GM21390 (cell line): Measurements from ENCODE around the gene ZNF638.

ENCODE experiments used
- ATAC-seq: cut with Tn5 transposase; IDR thresholded peaks from one replicate; pipeline ENCODE4 v1.9.1; 2021; ENCODE audit not compliant: unreplicated experiment

Gene ZNF638

GRCh38 chr2:71467180-71467815 is 135.7 kb downstream of the ZNF638 start:
- ATAC-seq, result no peak

GRCh38 chr2:71468279-71469015 is 136.9 kb downstream of the ZNF638 start:
- ATAC-seq, result no peak

GRCh38 chr2:71469403-71470398 is 138.1 kb downstream of the ZNF638 start:
- no peak for ATAC-seq

GRCh38 chr2:71471276-71471675 is 139.7 kb downstream of the ZNF638 start:
- no peak for ATAC-seq

GRCh38 chr2:71472019-71472418 is 140.4 kb downstream of the ZNF638 start:
- no peak for ATAC-seq

- ATAC-seq, result no peak
Measured at GRCh38 chr2:71473346-71474031, 141.9 kb downstream of the ZNF638 start.

GRCh38 chr2:71474116-71474743 is 142.6 kb downstream of the ZNF638 start:
- no peak for ATAC-seq

- no peak for ATAC-seq
Measured at GRCh38 chr2:71474744-71475397, 143.3 kb downstream of the ZNF638 start.

- no peak for ATAC-seq
Measured at GRCh38 chr2:71476495-71476894, 144.9 kb downstream of the ZNF638 start.

GRCh38 chr2:71477231-71477691 is 145.7 kb downstream of the ZNF638 start:
- no peak for ATAC-seq

GRCh38 chr2:71478806-71479205 is 147.2 kb downstream of the ZNF638 start:
- ATAC-seq, result no peak

- ATAC-seq, result no peak
Measured at GRCh38 chr2:71479261-71479660, 147.7 kb downstream of the ZNF638 start.

- no peak for ATAC-seq
Measured at GRCh38 chr2:71481111-71481510, 149.5 kb downstream of the ZNF638 start.

GRCh38 chr2:71482055-71482454 is 150.5 kb downstream of the ZNF638 start:
- no peak for ATAC-seq

GRCh38 chr2:71483246-71483645 is 151.7 kb downstream of the ZNF638 start:
- ATAC-seq, result no peak

- ATAC-seq, result no peak
Measured at GRCh38 chr2:71484354-71484753, 152.8 kb downstream of the ZNF638 start.
